22Rv1 (cell line): ENCODE measurements around the gene CUL7.

Experiments
- CTCF ChIP-seq: fragments of 450-650 bp; IDR thresholded peaks from 2 replicates; pipeline ENCODE4 v1.5.1; 2017; ENCODE audit warnings: mild to moderate bottlenecking
- ZFX ChIP-seq: fragments of 450-650 bp; IDR thresholded peaks from 2 replicates; pipeline ENCODE4 v1.6.1; 2017; ENCODE audit warnings: antibody characterized with exemption, borderline replicate concordance

DNA sequence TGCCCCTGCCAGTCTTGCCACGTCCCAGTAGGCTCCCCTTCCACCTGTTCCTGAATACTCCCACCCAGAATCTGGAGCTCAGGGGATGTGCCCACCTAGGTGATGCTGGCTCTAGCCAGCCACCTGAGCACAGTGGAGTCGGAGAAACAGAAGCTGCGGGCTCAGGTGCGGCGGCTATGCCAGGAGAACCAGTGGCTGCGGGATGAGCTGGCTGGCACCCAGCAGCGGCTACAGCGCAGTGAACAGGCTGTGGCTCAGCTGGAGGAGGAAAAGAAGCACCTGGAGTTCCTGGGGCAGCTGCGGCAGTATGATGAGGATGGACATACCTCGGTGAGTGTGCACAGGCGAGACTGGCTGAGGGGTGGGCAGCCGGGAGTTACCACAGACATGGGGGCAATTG lies 9.2 kb upstream of the CUL7 start:
- TF ChIP-seq CTCF, result no peak
- TF ChIP-seq ZFX, result no peak
